DOHH2 (cell line): ENCODE data around the gene RAB3D.
"Not testable (repeated sequence)": the region's sequence is repeated elsewhere in the genome, so short reads cannot be mapped to it uniquely, and the experiment has no call there.

Experiments used
- H3F3A ChIP-seq: fragments of 200-600 bp; sonication (generic), shearing (Covaris generic); 2 replicates; pipeline ENCODE4 v1.6.0; 2016; ENCODE audit warnings: antibody characterized with exemption, mild to moderate bottlenecking; ENCODE audit not compliant: control insufficient read depth, insufficient read depth
- H3K27ac ChIP-seq: fragments of 200-600 bp; sonication (generic); 2 replicates; pipeline ENCODE4 v1.5.1; 2014; ENCODE audit warnings: low read depth, mild to moderate bottlenecking, low read length, moderate library complexity
- H3K27me3 ChIP-seq: fragments of 200-600 bp; sonication (generic); 2 replicates; pipeline ENCODE4 v1.6.1; 2014; ENCODE audit warnings: mild to moderate bottlenecking, low read length, mixed read lengths; ENCODE audit not compliant: control insufficient read depth
- H3K36me3 ChIP-seq: fragments of 200-600 bp; sonication (generic); 2 replicates; pipeline ENCODE4 v1.6.1; 2014; ENCODE audit warnings: mild to moderate bottlenecking, low read length, moderate library complexity, mixed read lengths; ENCODE audit not compliant: control insufficient read depth
- H3K4me1 ChIP-seq: fragments of 200-600 bp; sonication (generic); 2 replicates; pipeline ENCODE4 v1.6.1; 2014; ENCODE audit warnings: mild to moderate bottlenecking, low read length, mixed read lengths; ENCODE audit not compliant: control insufficient read depth
- H3K4me2 ChIP-seq: fragments of 200-600 bp; sonication (generic); 2 replicates; pipeline ENCODE4 v1.6.0; 2014; ENCODE audit warnings: mild to moderate bottlenecking, low read length, moderate library complexity
- H3K4me3 ChIP-seq: fragments of 200-600 bp; sonication (generic); 2 replicates; pipeline ENCODE4 v1.5.1; 2014; ENCODE audit warnings: mild to moderate bottlenecking, low read length, mixed read lengths
- H3K79me2 ChIP-seq: fragments of 200-600 bp; sonication (generic); 2 replicates; pipeline ENCODE4 v1.6.1; 2014; ENCODE audit warnings: mild to moderate bottlenecking, low read length, mixed read lengths; ENCODE audit not compliant: control insufficient read depth
- H3K9me2 ChIP-seq: fragments of 200-600 bp; sonication (generic); replicated peaks from 2 replicates; pipeline ENCODE4 v1.6.1; 2014; ENCODE audit warnings: mild to moderate bottlenecking, low read length, mixed read lengths; ENCODE audit not compliant: control insufficient read depth
- H3K9me3 ChIP-seq: fragments of 200-600 bp; sonication (generic); 2 replicates; pipeline ENCODE4 v1.6.1; 2014; ENCODE audit warnings: antibody characterized with exemption, low read length, mixed read lengths; ENCODE audit not compliant: control insufficient read depth, insufficient read depth
- H4K20me1 ChIP-seq: fragments of 200-600 bp; sonication (generic); 2 replicates; pipeline ENCODE4 v1.6.0; 2014; ENCODE audit warnings: low read depth, mild to moderate bottlenecking, antibody characterized with exemption, low read length, moderate library complexity; ENCODE audit not compliant: control insufficient read depth, insufficient read depth
- CTCF ChIP-seq: fragments of 200-600 bp; sonication (generic); IDR thresholded peaks from one replicate; pipeline ENCODE4 v1.5.1; 2014; ENCODE audit warnings: antibody characterized with exemption, mild to moderate bottlenecking, low read depth, low read length; ENCODE audit not compliant: poor library complexity, severe bottlenecking
- EZH2phosphoT487 ChIP-seq: fragments of 200-600 bp; sonication (generic); IDR thresholded peaks from 2 replicates; pipeline ENCODE4 v1.6.1; 2017; ENCODE audit warnings: borderline replicate concordance, mild to moderate bottlenecking, antibody characterized with exemption, low read length, moderate library complexity, mixed read lengths

The RAB3D gene

GRCh38 chr19:11356074-11356397, 16.6 kb upstream of the RAB3D start:
- Histone ChIP-seq H3K4me3 (no peak overlapping the region), H3F3A (no peaks in the 10 kb centered on the region; the same call in 1 of the 2 replicates), H4K20me1 (no peaks in the 10 kb centered on the region), H3K9me2 (no peaks in the 10 kb centered on the region), H3K36me3 (no peaks in the 10 kb centered on the region), H3K27ac (no peak overlapping the region), H3K27me3 (no peaks in the 10 kb centered on the region), H3K79me2 (no peaks in the 10 kb centered on the region), H3K9me3 (no peaks in the 10 kb centered on the region), H3K4me2 (no peak overlapping the region), H3K4me1 (no peaks in the 10 kb centered on the region)
- TF ChIP-seq EZH2phosphoT487 (no peak), CTCF (no peak)

GRCh38 chr19:11355160-11356073, 16.0 kb upstream of the RAB3D start, which contains the start of gene PLPPR2:
PLPPR2 (plus strand) TSS chr19:11355432; CDS start chr19:11357674, 2,242 bp downstream.
- no peak within 1 kb of the TSS for H3K4me3 ChIP-seq
- no peaks in the 10 kb centered on the region; the same call in 1 of the 2 replicates for H3F3A ChIP-seq
- no peak within 1 kb of the TSS for H3K27ac ChIP-seq

DNA sequence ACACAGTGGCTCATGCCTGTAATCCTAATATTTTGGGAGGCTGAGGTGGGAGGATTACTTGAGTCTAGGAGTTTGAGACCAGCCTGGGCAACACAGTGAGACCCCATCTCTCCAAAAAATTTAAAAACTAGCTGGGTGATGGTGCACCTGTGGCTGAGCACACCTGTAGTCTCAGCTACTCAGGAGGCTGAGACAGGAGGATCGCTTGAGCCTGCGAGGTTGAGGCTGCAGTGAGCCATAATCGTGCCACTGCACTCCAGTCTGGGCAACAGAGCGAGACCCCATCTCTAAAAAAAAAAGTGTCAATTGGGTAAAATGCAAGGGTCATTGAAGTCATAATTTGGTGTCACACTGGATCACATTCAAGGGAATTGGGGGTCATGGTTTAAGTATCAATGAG, 14.6 kb upstream of the RAB3D start:
- not testable (repeated sequence) for H3K4me2 ChIP-seq, H3K27ac ChIP-seq, H4K20me1 ChIP-seq, H3K27me3 ChIP-seq, H3K36me3 ChIP-seq, H3K4me1 ChIP-seq, H3F3A ChIP-seq, H3K9me2 ChIP-seq, H3K4me3 ChIP-seq, H3K79me2 ChIP-seq, H3K9me3 ChIP-seq

More at GRCh38 chr19:11355160-11356073, 16.0 kb upstream of the RAB3D start, which contains the start of gene PLPPR2:
- Histone ChIP-seq H3K4me1 (no peaks in the 10 kb centered on the region), H3K9me2 (no peaks in the 10 kb centered on the region), H3K4me2 (no peak within 1 kb of the TSS), H4K20me1 (no peaks in the 10 kb centered on the region), H3K36me3 (no peaks in the 10 kb centered on the region), H3K9me3 (no peaks in the 10 kb centered on the region), H3K27me3 (no peaks in the 10 kb centered on the region), H3K79me2 (no peaks in the 10 kb centered on the region)
- no peak for TF ChIP-seq CTCF
- TF ChIP-seq EZH2phosphoT487, result no peak

- H3K27me3 ChIP-seq, result no peaks in the 10 kb centered on the region
- no peaks in the 10 kb centered on the region; the same call in 1 of the 2 replicates for H3F3A ChIP-seq
- H3K27ac ChIP-seq, result no peak overlapping the region
- no peaks in the 10 kb centered on the region for H4K20me1 ChIP-seq
- H3K4me1 ChIP-seq, result peaks cover 27% of the 10 kb centered on the region
- no peak overlapping the region for H3K4me3 ChIP-seq
- H3K79me2 ChIP-seq, result peaks cover 14% of the 10 kb centered on the region
- H3K36me3 ChIP-seq, result no peaks in the 10 kb centered on the region
- TF ChIP-seq EZH2phosphoT487 (no peak), CTCF (no peak)
- H3K4me2 ChIP-seq, result no peak overlapping the region
- H3K9me2 ChIP-seq, result no peaks in the 10 kb centered on the region
- peaks cover 6% of the 10 kb centered on the region; the same call in 1 of the 2 replicates for H3K9me3 ChIP-seq
Observed at GRCh38 chr19:11349171-11349570, 9.7 kb upstream of the RAB3D start.
